Measurements from ENCODE around the gene SMIM43.
"Not testable (repeated sequence)": the region's sequence is repeated elsewhere in the genome, so short reads cannot be mapped to it uniquely, and the experiment has no call there.

Gene SMIM43

DNA sequence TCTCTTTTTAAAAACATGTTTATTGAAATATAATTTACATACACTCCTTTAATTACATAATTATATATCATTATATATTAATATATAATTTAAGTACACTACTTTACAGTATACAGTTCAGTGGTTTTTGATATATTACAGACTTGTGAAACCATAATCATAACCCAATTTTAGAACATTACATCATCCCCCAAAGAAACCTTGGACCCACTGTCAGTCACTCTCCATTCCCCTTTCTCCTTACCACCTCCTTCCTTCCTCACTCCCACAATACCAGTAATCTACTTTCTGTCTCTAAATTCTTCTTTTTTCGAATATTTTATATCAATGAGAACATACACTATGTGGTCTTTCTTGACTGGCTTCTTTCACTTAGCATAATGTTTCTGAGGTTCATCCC, 18.2 kb upstream of the SMIM43 start:
- DNase-seq (ENCODE audit: low read depth, low spot score) = no peak

GRCh38 chr4:121778991-121779628, 14.1 kb upstream of the SMIM43 start:
- DNase-seq (ENCODE audit: low read depth, low spot score) = no peak

- no peak for DNase-seq (ENCODE audit: low read depth, low spot score)
Measured at GRCh38 chr4:121777625-121778024, 12.7 kb upstream of the SMIM43 start.

DNA sequence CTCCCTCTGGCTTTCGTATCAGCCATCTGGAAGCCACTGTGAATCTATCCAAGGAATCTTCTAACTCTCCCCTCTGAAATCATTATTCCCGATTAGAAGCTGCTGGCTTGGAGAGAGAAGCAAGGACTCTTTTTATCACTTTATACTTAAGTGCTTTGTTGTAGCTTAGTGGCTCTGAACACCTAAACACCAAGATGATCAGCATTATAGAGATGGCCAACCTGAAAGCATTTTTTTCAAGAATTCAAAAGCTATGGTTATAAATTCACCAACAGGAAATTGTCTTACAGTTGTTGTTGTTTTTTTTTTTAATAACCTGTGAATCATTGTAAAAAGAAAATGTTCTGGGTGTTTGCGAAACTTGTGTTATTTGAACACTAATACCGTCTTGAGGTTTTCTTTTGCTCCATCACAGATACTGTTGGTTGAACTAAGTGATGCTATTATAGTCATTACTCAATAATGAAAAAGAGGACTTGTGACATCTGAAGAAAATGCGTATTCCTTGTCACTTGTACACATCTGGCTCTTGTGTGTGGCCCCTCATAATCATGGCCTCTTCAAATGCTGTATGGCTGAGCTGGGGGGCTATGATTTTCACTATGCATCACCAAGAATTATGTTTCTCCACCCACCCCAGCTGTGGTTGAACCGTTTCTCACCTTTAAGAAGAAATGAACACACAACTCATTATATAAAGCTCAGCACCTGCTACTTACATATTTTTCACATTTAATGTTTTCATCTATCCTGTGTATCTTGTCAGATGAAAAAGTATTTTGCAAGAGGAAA, 11.8 kb upstream of the SMIM43 start:
- no peak for DNase-seq (ENCODE audit: low read depth, low spot score)

- DNase-seq (ENCODE audit: low read depth, low spot score) = no peak
Measured at GRCh38 chr4:121773883-121774282, 8.9 kb upstream of the SMIM43 start.

GRCh38 chr4:121771869-121772268, 6.9 kb upstream of the SMIM43 start:
- no peak for DNase-seq (ENCODE audit: low read depth, low spot score)

GRCh38 chr4:121769341-121769740, 4.4 kb upstream of the SMIM43 start:
- no peak for DNase-seq (ENCODE audit: low read depth, low spot score)

- DNase-seq (ENCODE audit: low read depth, low spot score) = no peak
Measured at GRCh38 chr4:121767166-121767565, 2.2 kb upstream of the SMIM43 start.

DNA sequence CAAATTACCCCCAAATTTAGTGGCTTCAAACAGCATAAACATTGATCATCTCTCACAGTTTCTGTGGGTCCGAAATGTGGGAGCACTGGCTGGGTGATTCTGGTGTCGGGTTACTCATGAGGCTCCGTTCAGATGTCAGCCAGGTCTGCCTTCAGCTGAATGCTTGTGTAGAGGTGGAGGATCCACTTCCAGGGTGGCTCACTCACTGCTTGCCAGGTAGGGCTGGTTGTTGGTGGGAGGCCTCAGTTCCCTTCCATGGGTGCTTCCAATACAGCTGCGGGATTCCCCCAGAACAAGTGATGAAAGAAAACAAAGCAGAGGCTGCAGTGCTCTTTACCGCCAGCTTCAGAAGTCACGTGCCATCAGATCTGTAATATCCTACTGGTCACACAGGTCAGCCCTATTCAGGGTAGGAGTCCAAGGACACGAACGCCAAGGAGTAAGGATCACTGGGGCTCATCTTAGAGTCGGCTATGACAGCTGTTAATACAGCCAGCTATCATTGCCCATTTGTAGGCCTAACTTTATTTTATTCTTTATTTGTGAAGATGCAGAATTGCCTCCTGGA, 1.1 kb upstream of the SMIM43 start:
- DNase-seq (ENCODE audit: low read depth, low spot score) = no peak

DNA sequence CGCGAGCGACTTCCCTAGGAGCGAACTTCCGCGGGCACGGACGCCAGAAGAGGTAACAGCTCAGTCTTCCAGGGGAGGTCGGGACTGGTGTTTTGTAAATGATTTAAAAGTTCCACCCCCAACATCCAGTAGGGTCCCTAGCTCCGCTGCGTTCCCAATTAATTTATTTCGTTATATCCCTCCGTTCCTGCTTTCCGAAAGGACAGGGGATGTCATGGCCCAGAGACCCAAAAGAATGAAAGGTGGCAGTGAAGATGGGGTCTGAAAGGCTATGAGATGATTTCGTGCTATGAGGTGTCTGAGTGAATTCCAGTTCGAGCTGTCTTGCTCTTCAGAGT, 373 bp upstream of the SMIM43 start:
- no peak for DNase-seq (ENCODE audit: low read depth, low spot score)

DNA sequence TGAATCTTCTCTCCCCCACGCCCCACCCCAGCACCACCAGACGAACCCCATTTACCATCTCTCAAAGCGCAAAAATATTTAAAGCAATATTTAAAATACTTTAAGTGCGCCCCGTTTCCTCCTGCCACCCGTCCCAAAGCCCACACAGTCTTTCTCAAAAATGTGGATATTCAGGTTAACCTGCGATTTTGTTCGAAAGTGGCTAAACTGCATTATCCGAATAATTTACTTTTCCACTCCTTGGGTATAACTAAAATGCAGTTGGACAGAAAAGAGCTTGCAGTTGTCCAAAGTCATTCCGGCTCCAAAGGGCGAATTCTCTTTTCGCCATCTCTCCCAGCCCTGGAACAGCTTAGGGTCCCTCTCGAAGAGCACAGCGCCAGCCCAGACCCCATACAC, 662 bp downstream of the SMIM43 start:
- DNase-seq (ENCODE audit: low read depth, low spot score) = no peak

DNA sequence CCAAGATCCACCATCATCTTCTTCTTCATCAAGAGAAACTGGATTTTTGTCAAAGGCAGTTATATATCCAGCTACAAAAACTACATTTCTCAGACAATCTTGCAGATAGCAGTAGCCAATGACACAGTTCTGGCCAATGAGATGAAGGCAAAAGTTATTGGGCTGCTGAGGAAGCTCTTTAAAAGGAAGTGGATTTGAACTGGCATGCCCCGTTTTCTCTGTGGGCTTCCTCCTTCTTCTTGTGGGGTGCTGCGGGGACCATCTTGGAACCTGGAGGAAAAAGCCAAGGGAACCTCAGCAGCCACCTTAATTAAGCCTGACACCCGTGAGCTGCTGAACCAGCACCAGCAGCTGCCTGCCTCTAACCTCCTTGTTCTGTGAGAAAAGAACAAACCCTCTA, 4.8 kb downstream of the SMIM43 start:
- DNase-seq (ENCODE audit: low read depth, low spot score) = no peak

GRCh38 chr4:121758925-121759568, 5.9 kb downstream of the SMIM43 start:
- no peak for DNase-seq (ENCODE audit: low read depth, low spot score)

GRCh38 chr4:121752142-121752541, 12.8 kb downstream of the SMIM43 start:
- not testable (repeated sequence) for DNase-seq (ENCODE audit: low read depth, low spot score)

- DNase-seq (ENCODE audit: low read depth, low spot score) = no peak
Measured at GRCh38 chr4:121749225-121749624, 15.7 kb downstream of the SMIM43 start.

- no peak for DNase-seq (ENCODE audit: low read depth, low spot score)
Measured at GRCh38 chr4:121742794-121743193, 22.2 kb downstream of the SMIM43 start.

DNA sequence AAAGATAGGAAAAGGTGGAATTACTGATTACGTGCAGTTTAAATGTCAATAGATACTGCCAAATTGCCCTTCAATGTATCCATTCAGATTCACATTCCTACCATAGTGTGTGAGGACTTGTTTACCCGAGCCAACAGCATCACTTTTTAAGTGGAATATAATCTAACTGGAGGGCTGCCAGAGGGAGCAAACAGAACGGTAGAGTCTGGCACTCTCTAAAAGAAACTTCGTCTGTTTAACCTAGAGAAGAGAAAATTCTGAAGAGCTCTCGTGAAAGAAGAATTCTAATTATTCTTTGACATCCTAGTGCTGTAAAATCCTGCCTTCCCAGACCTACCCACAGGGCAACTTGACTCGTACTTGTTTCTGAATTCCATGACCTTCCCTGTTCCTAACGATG, 23.2 kb downstream of the SMIM43 start:
- DNase-seq (ENCODE audit: low read depth, low spot score) = no peak

- no peak for DNase-seq (ENCODE audit: low read depth, low spot score)
Measured at GRCh38 chr4:121740796-121741409, 24.1 kb downstream of the SMIM43 start.

- no peak for DNase-seq (ENCODE audit: low read depth, low spot score)
Measured at GRCh38 chr4:121739575-121739974, 25.4 kb downstream of the SMIM43 start.

DNA sequence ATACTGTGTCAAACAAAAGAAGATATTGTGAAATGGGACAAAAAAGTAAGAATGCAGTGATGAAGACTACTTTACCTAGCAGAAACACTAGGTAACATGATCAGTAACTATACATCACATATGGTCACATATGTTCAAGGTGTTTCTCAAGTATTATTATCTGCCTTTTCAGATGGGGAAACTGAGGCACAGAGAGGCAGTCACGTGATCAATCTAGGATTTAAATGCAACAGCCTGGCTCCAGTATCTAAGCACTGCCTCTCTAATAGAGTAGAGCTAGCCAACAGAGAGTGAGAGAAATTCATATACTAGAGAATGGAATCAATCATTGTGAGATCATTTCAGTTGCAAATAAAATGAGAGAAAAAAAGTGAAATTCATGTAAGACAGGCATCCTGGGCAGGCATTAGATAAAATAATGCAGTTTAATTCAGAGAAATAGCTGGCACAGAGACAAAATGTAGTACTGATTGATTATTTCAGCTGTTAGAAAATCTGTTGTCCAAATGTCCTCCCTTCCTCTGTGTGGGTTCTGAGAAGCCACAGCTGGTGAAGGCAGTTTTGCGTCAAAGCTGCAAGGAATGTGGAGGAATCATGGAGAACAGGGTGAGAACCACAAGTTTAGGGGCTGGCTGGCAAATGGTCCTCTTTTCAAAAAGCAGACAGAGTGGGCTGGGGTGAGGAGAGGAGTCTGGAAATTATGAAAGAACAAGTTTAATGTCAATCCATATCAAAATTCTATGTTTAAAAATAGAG, 26.0 kb downstream of the SMIM43 start:
- no peak for DNase-seq (ENCODE audit: low read depth, low spot score)

- DNase-seq (ENCODE audit: low read depth, low spot score) = no peak
Measured at GRCh38 chr4:121737846-121738554, 27.0 kb downstream of the SMIM43 start.

Data from smooth muscle cell of the brain vasculature (primary cell).